Upper lobe of left lung (tissue), 6 donors: ENCODE data around the gene TMEM135. TPM values are rescaled to one million over a fixed set of nuclear protein-coding genes. Genes with fewer than 3 reads are reported as not detected.

Source experiments
- ATAC-seq, 2 donors: fragments of 200-7000 bp; cut with Tn5 transposase; one replicate each; pipeline ENCODE4 v1.9.1; 2022; ENCODE audit warnings: mild to moderate bottlenecking in 2 of 2, moderate library complexity in 2 of 2; ENCODE audit not compliant: low FRiP score in 2 of 2
- DNase-seq, 2 donors: peaks; one replicate each; pipeline ENCODE4 v3.0.0-alpha.2; 2019 to 2020
- H3K27ac ChIP-seq, 4 donors: fragments of 200-600 bp; sonication (generic); one replicate each; pipeline ENCODE4 v1.5.1; 2016 to 2019
- H3K27me3 ChIP-seq, 4 donors: fragments of 200-600 bp; sonication (generic); one replicate each; pipeline ENCODE4 v1.5.1; 2017 to 2019
- H3K36me3 ChIP-seq, 4 donors: fragments of 200-600 bp; sonication (generic); one replicate each; pipeline ENCODE4 v1.5.1; 2016 to 2019
- H3K4me1 ChIP-seq, 4 donors: fragments of 200-600 bp; sonication (generic); one replicate each; pipeline ENCODE4 v1.5.1; 2018 to 2019
- H3K4me3 ChIP-seq, 4 donors: fragments of 200-600 bp; sonication (generic); one replicate each; pipeline ENCODE4 v1.5.1; 2017 to 2019; ENCODE audit warnings: mild to moderate bottlenecking in 2 of 4, moderate library complexity in 1 of 4
- H3K9me3 ChIP-seq, 4 donors: fragments of 200-600 bp; sonication (generic); one replicate each; pipeline ENCODE4 v1.5.1; 2018 to 2019
- CTCF ChIP-seq, 6 experiments: fragments of 450-650 bp in 4 of 6; fragments of 200-600 bp in 2 of 6; sonication (generic) in 2 of 6; IDR thresholded peaks; one replicate each; pipeline ENCODE4 v1.5.1; 2016 to 2019; ENCODE audit warnings: antibody characterized with exemption in 6 of 6
- EP300 ChIP-seq, 4 donors: sonication (generic); formaldehyde crosslinking; IDR thresholded peaks; one replicate each; pipeline ENCODE4 v1.5.1; 2017; ENCODE audit warnings: antibody characterized with exemption in 4 of 4, control low read depth in 2 of 4
- POLR2A ChIP-seq, 4 donors: fragments of 450-650 bp; IDR thresholded peaks; one replicate each; pipeline ENCODE4 v1.5.1; 2016 to 2017; ENCODE audit warnings: antibody characterized with exemption in 4 of 4, mild to moderate bottlenecking in 2 of 4
- POLR2AphosphoS5 ChIP-seq, 2 donors: sonication (generic); formaldehyde crosslinking; IDR thresholded peaks; one replicate each; pipeline ENCODE4 v1.5.1; 2017; ENCODE audit warnings: antibody characterized with exemption in 2 of 2
- WGBS, 2 donors: methylation state at CpG; one replicate each; pipeline ENCODE4 v1.1.5; 2017 to 2018; 5-methylcytosine and 5-hydroxymethylcytosine counted together
- total RNA-seq, 6 donors: library from RNA; depleted of rRNA in 4 of 6; stranded (reverse); fragments of >200 nt in 4 of 6; gene quantifications; one replicate each; pipeline versions ENCODE4 v1.1.0 to v1.2.1, GENCODE V29; 2016 to 2021
- donor health status: DM: no; HTN: no; CAD: no; lungs with moderate emphysema.
- donor health status: DM: no; HTN: yes; CAD: no; lungs with severe emphysema.

TMEM135 gene
- total RNA-seq, 6 donors from 2014 or later = 12.6 to 33.5 (median 19.1) TPM

- DNase-seq (no peak), ATAC-seq (peak in 1 of 2 donors; percentile 2)
- peaks cover 14 to 37% (median 34%) of the 10 kb centered on the region in 4 donors for H3K4me1 ChIP-seq
- H3K4me3 ChIP-seq = peak overlapping the region; percentile 71 to 93 (median 76)
- no peaks in the 10 kb centered on the region for H3K9me3 ChIP-seq
- H3K27ac ChIP-seq = peak overlapping the region; percentile 83 to 94 (median 93)
- WGBS, 2 donors = 10 to 19% methylated on average over 9 of the region's 9 CpGs
- no peaks in the 10 kb centered on the region for H3K27me3 ChIP-seq
- TF ChIP-seq CTCF (IDR thresholded peaks at IDR 0.05) = no peak
- TF ChIP-seq EP300 (IDR thresholded peaks at IDR 0.05) = no peak
- no peak for TF ChIP-seq POLR2A (IDR thresholded peaks at IDR 0.05)
- no peak for TF ChIP-seq POLR2AphosphoS5 (IDR thresholded peaks at IDR 0.05)
- H3K36me3 ChIP-seq = peaks cover 0 to 3% (median 0%) of the 10 kb centered on the region in 4 donors
Measured at GRCh38 chr11:87038235-87038977, 672 bp downstream of the TMEM135 start.

GRCh38 chr11:87039371-87039770, 1.6 kb downstream of the TMEM135 start:
- Histone ChIP-seq H3K27ac (peak overlapping the region in 1 of 4 donors; percentile 94), H3K27me3 (no peaks in the 10 kb centered on the region), H3K9me3 (no peaks in the 10 kb centered on the region), H3K4me1 (peaks cover 14 to 37% (median 34%) of the 10 kb centered on the region in 4 donors), H3K4me3 (peak overlapping the region in 1 of 4 donors; percentile 93), H3K36me3 (peaks cover 0 to 8% (median 0%) of the 10 kb centered on the region in 4 donors)
- TF ChIP-seq POLR2A (IDR thresholded peaks at IDR 0.05) (no peak), POLR2AphosphoS5 (IDR thresholded peaks at IDR 0.05) (no peak), CTCF (IDR thresholded peaks at IDR 0.05) (no peak), EP300 (IDR thresholded peaks at IDR 0.05) (no peak)
- 43 to 49% methylated on average over 3 of the region's 3 CpGs for WGBS, 2 donors
- ATAC-seq (no peak), DNase-seq (no peak)

- Histone ChIP-seq H3K27ac (no peak overlapping the region), H3K9me3 (no peaks in the 10 kb centered on the region), H3K4me1 (peaks cover 9 to 17% (median 14%) of the 10 kb centered on the region in 4 donors), H3K36me3 (peaks cover 0 to 8% (median 0%) of the 10 kb centered on the region in 4 donors), H3K4me3 (no peak overlapping the region), H3K27me3 (no peaks in the 10 kb centered on the region)
- TF ChIP-seq POLR2AphosphoS5 (IDR thresholded peaks at IDR 0.05) = no peak
- TF ChIP-seq CTCF (IDR thresholded peaks at IDR 0.05) = no peak
- no peak for TF ChIP-seq EP300 (IDR thresholded peaks at IDR 0.05)
- no peak for TF ChIP-seq POLR2A (IDR thresholded peaks at IDR 0.05)
- ATAC-seq = no peak
- 62 to 88% methylated on average over 1 of the region's 1 CpG for WGBS, 2 donors
- DNase-seq = no peak
Measured at GRCh38 chr11:87043894-87044293, 6.2 kb downstream of the TMEM135 start.

- no peaks in the 10 kb centered on the region for H3K9me3 ChIP-seq
- ATAC-seq (no peak), DNase-seq (no peak)
- H3K4me3 ChIP-seq = no peak overlapping the region
- H3K36me3 ChIP-seq = peaks cover 0 to 8% (median 0%) of the 10 kb centered on the region in 4 donors
- TF ChIP-seq EP300 (IDR thresholded peaks at IDR 0.05) (no peak), CTCF (IDR thresholded peaks at IDR 0.05) (no peak), POLR2A (IDR thresholded peaks at IDR 0.05) (no peak), POLR2AphosphoS5 (IDR thresholded peaks at IDR 0.05) (no peak)
- H3K27me3 ChIP-seq = no peaks in the 10 kb centered on the region
- 96 to 97% methylated on average over 2 of the region's 2 CpGs for WGBS, 2 donors
- no peaks in the 10 kb centered on the region for H3K4me1 ChIP-seq
- no peak overlapping the region for H3K27ac ChIP-seq
Measured at GRCh38 chr11:87046824-87047223, 9.1 kb downstream of the TMEM135 start.
